Neuronal stem cell (in vitro differentiated cells): ENCODE data around the gene LUC7L2.

Experiments
- DNase-seq: peaks from one replicate; pipeline ENCODE4 v3.0.0-alpha.2; 2013; ENCODE audit warnings: low spot score
- H2AFZ ChIP-seq: one replicate; pipeline ENCODE4 v1.6.1; 2013; ENCODE audit warnings: mild to moderate bottlenecking, low read length, inconsistent platforms
- H2AK5ac ChIP-seq: 2 replicates; pipeline ENCODE4 v1.6.1; 2013; ENCODE audit warnings: low read depth, mild to moderate bottlenecking, inconsistent platforms, low read length, moderate library complexity, mixed read lengths
- H2BK120ac ChIP-seq: 2 replicates; pipeline ENCODE4 v1.6.1; 2013; ENCODE audit warnings: low read depth, mild to moderate bottlenecking, inconsistent platforms, low read length, moderate library complexity, mixed read lengths
- H2BK12ac ChIP-seq: one replicate; pipeline ENCODE4 v1.6.1; 2013; ENCODE audit warnings: low read length, inconsistent platforms
- H2BK15ac ChIP-seq: 2 replicates; pipeline ENCODE4 v1.6.1; 2013; ENCODE audit warnings: mild to moderate bottlenecking, low read length, inconsistent platforms, mixed read lengths
- H2BK5ac ChIP-seq: one replicate; pipeline ENCODE4 v1.6.1; 2013; ENCODE audit warnings: inconsistent platforms, mild to moderate bottlenecking, low read length, moderate library complexity
- H3K14ac ChIP-seq: one replicate; pipeline ENCODE4 v1.6.1; 2013; ENCODE audit warnings: low read length, inconsistent platforms
- H3K18ac ChIP-seq: 2 replicates; pipeline ENCODE4 v1.6.1; 2013; ENCODE audit warnings: low read length, inconsistent platforms
- H3K23ac ChIP-seq: 2 replicates; pipeline ENCODE4 v1.6.1; 2013; ENCODE audit warnings: low read depth, mild to moderate bottlenecking, mixed read lengths, low read length, inconsistent platforms; ENCODE audit not compliant: poor library complexity
- H3K27ac ChIP-seq: replicated peaks from 3 replicates; pipeline ENCODE4 v1.5.1; 2013; ENCODE audit warnings: low read length, inconsistent platforms
- H3K27me3 ChIP-seq, 3 experiments: 2 replicates each; pipeline ENCODE4 v1.6.1; 2013; ENCODE audit warnings: low read length in 3 of 3, mild to moderate bottlenecking in 2 of 3, inconsistent platforms in 1 of 3, low read depth in 1 of 3, mixed read lengths in 1 of 3, moderate library complexity in 1 of 3; ENCODE audit not compliant: control insufficient read depth in 3 of 3, insufficient read depth in 3 of 3
- H3K36me3 ChIP-seq, 2 donors: replicated peaks in 1 of 2; 2 replicates each; pipeline ENCODE4 v1.6.1; 2013; ENCODE audit warnings: low read length in 2 of 2; ENCODE audit not compliant: control insufficient read depth in 2 of 2, insufficient read depth in 2 of 2
- H3K4ac ChIP-seq: 2 replicates; pipeline ENCODE4 v1.6.1; 2013; ENCODE audit warnings: inconsistent platforms, mild to moderate bottlenecking, low read length, moderate library complexity
- H3K4me1 ChIP-seq, 2 donors: 1 replicate in 1 of 2; 2 replicates in 1 of 2; pipeline ENCODE4 v1.6.1; 2013; ENCODE audit warnings: low read length in 2 of 2, low read depth in 1 of 2; ENCODE audit not compliant: control insufficient read depth in 2 of 2, insufficient read depth in 1 of 2
- H3K4me2 ChIP-seq: one replicate; pipeline ENCODE4 v1.6.1; 2013; ENCODE audit warnings: mild to moderate bottlenecking, low read length, inconsistent platforms; ENCODE audit not compliant: insufficient read depth, poor library complexity, severe bottlenecking
- H3K4me3 ChIP-seq, 2 donors: 2 replicates each; pipeline ENCODE4 v1.5.1; 2013; ENCODE audit warnings: low read length in 2 of 2, mild to moderate bottlenecking in 2 of 2, inconsistent platforms in 1 of 2, moderate library complexity in 1 of 2
- H3K79me1 ChIP-seq: one replicate; pipeline ENCODE4 v1.6.1; 2013; ENCODE audit warnings: low read depth, mild to moderate bottlenecking, inconsistent platforms, low read length, moderate library complexity
- H3K9ac ChIP-seq: one replicate; pipeline ENCODE4 v1.6.1; 2013; ENCODE audit warnings: mild to moderate bottlenecking, low read depth, low read length, inconsistent platforms; ENCODE audit not compliant: poor library complexity
- H3K9me3 ChIP-seq, 2 donors: replicated peaks in 1 of 2; 2 replicates each; pipeline versions ENCODE3 to v1.6.1; 2013; ENCODE audit warnings: low read length in 2 of 2, mild to moderate bottlenecking in 2 of 2, inconsistent platforms in 1 of 2, low read depth in 1 of 2, mixed read lengths in 1 of 2, moderate library complexity in 1 of 2; ENCODE audit not compliant: control insufficient read depth in 2 of 2, insufficient read depth in 1 of 2
- H4K8ac ChIP-seq: one replicate; pipeline ENCODE4 v1.6.1; 2013; ENCODE audit warnings: low read depth, mild to moderate bottlenecking, inconsistent platforms, low read length, moderate library complexity
- H4K91ac ChIP-seq: one replicate; pipeline ENCODE4 v1.6.1; 2013; ENCODE audit warnings: low read length, low read depth, mild to moderate bottlenecking, inconsistent platforms; ENCODE audit not compliant: poor library complexity
- WGBS, 2 donors: extraction: QIAGEN DNeasy Blood & Tissue Kit; methylation state at CpG; one replicate each; pipeline ENCODE4 v1.1.7; 2013; ENCODE audit warnings: missing lambda C conversion rate in 2 of 2, mixed read lengths in 1 of 2; ENCODE audit not compliant: insufficient read length in 2 of 2, insufficient replicate concordance in 1 of 2; ENCODE audit errors: extremely low coverage in 2 of 2; 5-methylcytosine and 5-hydroxymethylcytosine counted together

The LUC7L2 gene

GRCh38 chr7:139453673-139454321, 94.1 kb downstream of the LUC7L2 start:
- Histone ChIP-seq H4K91ac (no peak overlapping the region), H3K27me3 (no peaks in the 10 kb centered on the region), H3K4ac (no peak overlapping the region), H2BK12ac (no peak overlapping the region), H3K18ac (peak overlapping the region; percentile 5), H3K23ac (no peak overlapping the region), H4K8ac (no peak overlapping the region), H3K9ac (no peak overlapping the region), H3K36me3 (no peaks in the 10 kb centered on the region), H3K4me1 (peaks cover 4 to 11% of the 10 kb centered on the region in 2 donors), H2BK15ac (peak overlapping the region; percentile 2), H2BK120ac (no peak overlapping the region), H2AFZ (peak overlapping the region; percentile 22), H3K79me1 (no peaks in the 10 kb centered on the region), H3K9me3 (no peaks in the 10 kb centered on the region), H3K27ac (no peak overlapping the region), H2AK5ac (no peak overlapping the region), H3K4me2 (no peak overlapping the region), H3K14ac (peak overlapping the region; percentile 38), H2BK5ac (no peak overlapping the region), H3K4me3 (no peak overlapping the region)
- no CpG with 5 or more reads among the region's 20 CpGs for WGBS, 2 donors
- DNase-seq, result no peak

- Histone ChIP-seq H2AFZ (no peak overlapping the region), H3K4me3 (no peak overlapping the region), H3K9ac (no peak overlapping the region), H3K14ac (no peak overlapping the region), H2BK15ac (no peak overlapping the region), H3K4me1 (peaks cover 4 to 11% of the 10 kb centered on the region in 2 donors), H3K23ac (no peak overlapping the region), H2AK5ac (no peak overlapping the region), H3K18ac (no peak overlapping the region), H2BK120ac (no peak overlapping the region), H4K91ac (no peak overlapping the region), H2BK12ac (no peak overlapping the region), H3K27me3 (no peaks in the 10 kb centered on the region), H3K9me3 (no peaks in the 10 kb centered on the region), H3K27ac (no peak overlapping the region), H4K8ac (no peak overlapping the region), H2BK5ac (no peak overlapping the region), H3K4ac (no peak overlapping the region), H3K79me1 (no peaks in the 10 kb centered on the region), H3K36me3 (no peaks in the 10 kb centered on the region), H3K4me2 (no peak overlapping the region)
- no peak for DNase-seq
- WGBS, 2 donors, result no CpG with 5 or more reads among the region's 4 CpGs
These were observed 96.1 kb downstream of the LUC7L2 start for GRCh38 chr7:139455789-139456188.

GRCh38 chr7:139456511-139456910, 96.8 kb downstream of the LUC7L2 start:
- no peak overlapping the region for H2BK15ac ChIP-seq
- H3K27ac ChIP-seq, result no peak overlapping the region
- no peak overlapping the region for H3K18ac ChIP-seq
- H3K27me3 ChIP-seq, result no peaks in the 10 kb centered on the region
- no peak for DNase-seq
- H3K23ac ChIP-seq, result no peak overlapping the region
- peak overlapping the region; percentile 14 for H3K14ac ChIP-seq
- peaks cover 4 to 11% of the 10 kb centered on the region in 2 donors for H3K4me1 ChIP-seq
- H3K9me3 ChIP-seq, result no peaks in the 10 kb centered on the region
- no peak overlapping the region for H2BK12ac ChIP-seq
- H3K4ac ChIP-seq, result no peak overlapping the region
- H2AFZ ChIP-seq, result no peak overlapping the region
- no peak overlapping the region for H2AK5ac ChIP-seq
- no peak overlapping the region for H2BK120ac ChIP-seq
- no peak overlapping the region for H3K9ac ChIP-seq
- no peak overlapping the region for H3K4me2 ChIP-seq
- no peaks in the 10 kb centered on the region for H3K79me1 ChIP-seq
- no CpG with 5 or more reads among the region's 8 CpGs for WGBS, 2 donors
- H4K8ac ChIP-seq, result no peak overlapping the region
- H4K91ac ChIP-seq, result no peak overlapping the region
- H2BK5ac ChIP-seq, result no peak overlapping the region
- no peaks in the 10 kb centered on the region for H3K36me3 ChIP-seq
- no peak overlapping the region for H3K4me3 ChIP-seq

GRCh38 chr7:139457153-139457946, 97.7 kb downstream of the LUC7L2 start:
- H2AFZ ChIP-seq, result peak overlapping the region; percentile 46
- peak overlapping the region; percentile 77 for H2AK5ac ChIP-seq
- no peak overlapping the region for H3K23ac ChIP-seq
- H2BK12ac ChIP-seq, result peak overlapping the region; percentile 46
- H3K27me3 ChIP-seq, result no peaks in the 10 kb centered on the region
- peak overlapping the region; percentile 31 for H3K14ac ChIP-seq
- H3K4me2 ChIP-seq, result no peak overlapping the region
- H3K9ac ChIP-seq, result peak overlapping the region; percentile 21
- peak overlapping the region; percentile 64 for H2BK15ac ChIP-seq
- no peak overlapping the region for H2BK120ac ChIP-seq
- no peaks in the 10 kb centered on the region for H3K9me3 ChIP-seq
- H4K91ac ChIP-seq, result no peak overlapping the region
- no peaks in the 10 kb centered on the region for H3K79me1 ChIP-seq
- no peak overlapping the region for H3K4ac ChIP-seq
- H3K4me1 ChIP-seq, result peaks cover 4 to 11% of the 10 kb centered on the region in 2 donors
- no peaks in the 10 kb centered on the region for H3K36me3 ChIP-seq
- no peak for DNase-seq
- no peak overlapping the region for H3K4me3 ChIP-seq
- peak overlapping the region; percentile 82 for H2BK5ac ChIP-seq
- peak overlapping the region; percentile 65 for H4K8ac ChIP-seq
- WGBS, 2 donors, result no CpG with 5 or more reads among the region's 15 CpGs
- peak overlapping the region; percentile 89 for H3K18ac ChIP-seq
- peak overlapping the region; percentile 52 for H3K27ac ChIP-seq
